ENCODE data around the gene MTNR1A. TPM values are rescaled to one million over a fixed set of nuclear protein-coding genes. Genes with fewer than 3 reads are reported as not detected.
"Not testable (repeated sequence)": the region's sequence is repeated elsewhere in the genome, so short reads cannot be mapped to it uniquely, and the experiment has no call there.

MTNR1A gene
- total RNA-seq, 2 donors from 2014 or later: not detected

DNA sequence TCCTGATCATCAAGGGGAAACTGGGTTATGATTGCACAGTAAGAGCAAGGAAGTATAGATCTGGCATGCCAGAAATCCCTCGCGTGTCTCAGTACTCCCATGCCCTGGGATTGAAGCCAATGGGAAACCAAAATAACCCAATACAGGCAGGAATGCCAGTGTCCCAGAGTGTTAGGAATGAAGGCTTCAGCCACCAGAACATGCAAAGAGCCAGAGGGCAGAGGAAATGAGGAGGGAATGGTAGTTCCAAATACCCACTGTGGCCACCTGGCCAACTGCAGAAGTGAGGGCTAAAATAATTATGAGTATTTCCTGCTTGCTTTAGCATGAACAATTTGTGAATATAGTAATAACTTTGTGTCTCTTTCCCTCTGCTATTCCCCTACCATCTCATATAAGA is 12.2 kb downstream of the MTNR1A start:
- peaks cover 5% of the 10 kb centered on the region for H3K9me3 Mint-ChIP-seq
- H3K36me3 Mint-ChIP-seq (ENCODE audit: low read depth): no peaks in the 10 kb centered on the region
- H3K27me3 Mint-ChIP-seq: no peaks in the 10 kb centered on the region
- H3K27ac Mint-ChIP-seq: no peak overlapping the region
- no peak for ATAC-seq (replicated peaks)
- no peaks in the 10 kb centered on the region for H3K4me1 Mint-ChIP-seq
- H3K4me3 Mint-ChIP-seq: no peak overlapping the region

DNA sequence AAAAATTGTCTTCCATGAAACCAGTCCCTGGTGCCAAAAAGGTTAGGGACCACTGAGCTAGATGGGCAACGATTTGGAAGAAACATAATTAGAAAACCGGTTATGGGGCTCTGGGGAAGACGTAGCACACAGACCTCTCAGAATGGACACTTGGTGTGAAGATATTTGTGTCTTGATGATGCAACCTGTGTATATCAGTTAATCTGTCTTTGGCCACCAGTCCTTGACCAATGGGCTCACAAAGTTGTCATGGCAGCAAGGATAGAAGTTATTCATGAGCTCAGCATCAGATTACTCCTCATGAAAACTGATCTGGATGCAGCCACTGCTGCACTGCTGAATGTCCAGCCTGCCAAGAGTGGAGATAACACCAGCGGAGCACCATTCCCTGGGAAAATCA is 13.6 kb downstream of the MTNR1A start:
- Mint-ChIP-seq H3K4me1 (no peaks in the 10 kb centered on the region), H3K9me3 (peaks cover 5% of the 10 kb centered on the region), H3K36me3 (ENCODE audit: low read depth) (no peaks in the 10 kb centered on the region), H3K27me3 (no peaks in the 10 kb centered on the region), H3K4me3 (no peak overlapping the region), H3K27ac (no peak overlapping the region)
- no peak for ATAC-seq (replicated peaks)

DNA sequence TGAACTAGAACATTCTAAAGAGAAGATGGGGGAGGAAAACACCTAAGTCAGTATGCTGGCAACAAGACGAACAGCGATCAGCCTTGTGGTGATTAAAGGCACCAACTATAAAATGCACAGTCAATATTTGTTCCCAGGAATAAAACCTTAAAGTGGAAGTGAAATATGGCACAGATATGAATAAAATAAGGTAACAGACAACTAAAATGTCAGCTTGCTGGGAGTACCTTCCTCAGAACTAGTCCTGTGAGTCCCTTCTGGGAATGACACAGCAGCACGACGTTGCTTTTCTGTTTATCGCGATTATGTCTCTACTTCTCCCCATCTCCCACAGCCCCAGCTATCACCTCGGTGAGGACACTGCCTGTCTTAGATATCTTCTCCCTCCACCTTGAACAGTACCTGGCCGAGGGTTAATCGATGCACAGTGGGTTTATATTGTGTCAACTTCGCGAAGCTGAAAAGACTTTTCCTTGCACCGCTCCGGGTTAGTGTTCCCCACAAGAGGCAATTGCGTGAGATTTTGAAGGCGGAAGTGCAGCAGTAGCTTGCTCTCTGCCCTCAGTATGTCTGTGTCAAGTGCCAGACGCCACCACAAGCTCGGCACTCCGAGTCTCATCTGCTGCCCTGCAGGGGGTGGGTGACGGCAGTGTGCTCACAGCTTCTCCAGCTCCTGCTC is 17.4 kb downstream of the MTNR1A start:
- H3K27ac Mint-ChIP-seq: no peak overlapping the region
- H3K36me3 Mint-ChIP-seq (ENCODE audit: low read depth): no peaks in the 10 kb centered on the region
- peaks cover 13% of the 10 kb centered on the region for H3K9me3 Mint-ChIP-seq
- no peak overlapping the region for H3K4me3 Mint-ChIP-seq
- no peaks in the 10 kb centered on the region for H3K4me1 Mint-ChIP-seq
- no peak for ATAC-seq (replicated peaks)
- no peaks in the 10 kb centered on the region for H3K27me3 Mint-ChIP-seq

DNA sequence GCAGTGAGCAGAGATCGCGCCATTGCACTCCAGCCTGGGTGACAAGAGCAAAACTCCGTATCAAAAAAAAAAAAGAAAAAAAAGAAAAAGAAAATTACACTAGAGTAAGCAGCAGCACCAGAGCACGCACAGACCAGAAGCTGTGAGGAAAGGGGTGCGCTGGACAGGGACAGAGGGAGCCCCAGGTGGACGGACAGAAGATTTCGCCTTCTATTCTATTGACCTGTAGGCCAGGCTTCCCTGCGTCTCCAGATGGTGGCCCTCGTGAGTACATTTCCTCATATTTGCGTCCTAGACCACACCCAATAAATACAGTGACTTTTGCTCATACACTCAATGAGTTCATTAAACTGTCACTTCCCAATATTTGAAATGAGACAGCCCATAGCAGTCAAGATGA is 19.1 kb downstream of the MTNR1A start:
- ATAC-seq (replicated peaks): no peak
- Mint-ChIP-seq H3K27me3 (no peaks in the 10 kb centered on the region), H3K9me3 (peaks cover 13% of the 10 kb centered on the region), H3K4me3 (no peak overlapping the region), H3K27ac (no peak overlapping the region), H3K4me1 (no peaks in the 10 kb centered on the region), H3K36me3 (ENCODE audit: low read depth) (no peaks in the 10 kb centered on the region)

DNA sequence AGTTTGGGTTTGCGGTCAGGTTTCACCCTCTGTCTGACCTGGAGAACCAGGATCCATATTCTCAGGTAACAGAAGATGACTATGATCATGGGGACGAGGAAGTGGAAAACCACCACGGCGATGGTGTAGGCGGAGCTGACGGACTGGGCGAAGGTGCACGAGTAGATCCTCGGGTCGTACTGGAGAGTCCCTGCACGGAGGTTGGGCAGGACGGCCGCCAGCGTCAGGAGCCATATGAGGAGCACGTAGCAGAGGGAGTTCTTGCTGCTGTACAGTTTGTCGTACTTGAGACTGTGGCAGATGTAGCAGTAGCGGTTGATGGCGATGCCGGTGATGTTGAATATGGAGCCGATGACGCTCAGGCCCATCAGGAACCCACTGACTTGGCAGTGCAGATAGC is 21.3 kb downstream of the MTNR1A start:
- Mint-ChIP-seq H3K27ac (no peak overlapping the region), H3K9me3 (peaks cover 8% of the 10 kb centered on the region), H3K4me1 (no peaks in the 10 kb centered on the region), H3K27me3 (no peaks in the 10 kb centered on the region), H3K4me3 (no peak overlapping the region), H3K36me3 (ENCODE audit: low read depth) (no peaks in the 10 kb centered on the region)
- no peak for ATAC-seq (replicated peaks)

DNA sequence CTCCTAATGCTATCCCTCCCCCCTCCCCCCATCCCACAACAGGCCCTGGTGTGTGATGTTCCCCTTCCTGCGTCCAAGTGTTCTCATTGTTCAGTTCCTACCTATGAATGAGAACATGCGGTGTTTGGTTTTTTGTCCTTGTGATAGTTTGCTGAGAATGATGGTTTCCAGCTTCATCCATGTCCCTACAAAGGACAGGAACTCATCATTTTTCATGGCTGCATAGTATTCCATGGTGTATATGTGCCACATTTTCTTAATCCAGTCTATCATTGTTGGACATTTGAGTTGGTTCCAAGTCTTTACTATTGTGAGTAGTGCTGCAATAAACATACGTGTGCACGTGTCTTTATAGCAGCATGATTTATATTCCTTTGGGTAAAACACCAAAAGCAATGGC is 31.4 kb downstream of the MTNR1A start:
- not testable (repeated sequence) for ATAC-seq (replicated peaks); H3K36me3 Mint-ChIP-seq (ENCODE audit: low read depth); H3K27me3 Mint-ChIP-seq; H3K9me3 Mint-ChIP-seq; H3K4me3 Mint-ChIP-seq; H3K27ac Mint-ChIP-seq; H3K4me1 Mint-ChIP-seq

DNA sequence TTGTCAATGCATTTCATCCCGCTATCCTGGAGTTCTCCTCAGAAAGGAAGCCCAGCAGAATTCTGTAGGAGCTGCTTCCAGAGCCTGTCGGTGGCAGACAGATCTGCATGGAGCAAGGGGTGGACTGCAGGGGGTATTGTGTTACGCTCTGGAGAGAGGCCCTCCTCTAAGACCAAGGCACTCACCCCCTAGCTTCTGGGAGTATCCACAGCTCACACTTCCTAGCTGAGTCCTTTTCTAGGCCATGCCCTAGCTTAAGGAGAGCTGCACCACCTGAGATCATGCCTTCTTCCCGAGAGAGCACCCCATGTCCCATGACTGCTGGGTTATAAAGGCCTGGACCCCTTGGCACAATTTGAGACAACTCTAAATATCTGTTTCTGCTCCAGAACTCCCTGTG is 39.1 kb downstream of the MTNR1A start:
- Mint-ChIP-seq H3K27me3 (no peaks in the 10 kb centered on the region), H3K4me3 (no peak overlapping the region), H3K9me3 (peaks cover 10% of the 10 kb centered on the region), H3K27ac (no peak overlapping the region), H3K4me1 (no peaks in the 10 kb centered on the region), H3K36me3 (ENCODE audit: low read depth) (no peaks in the 10 kb centered on the region)
- ATAC-seq (replicated peaks): no peak

DNA sequence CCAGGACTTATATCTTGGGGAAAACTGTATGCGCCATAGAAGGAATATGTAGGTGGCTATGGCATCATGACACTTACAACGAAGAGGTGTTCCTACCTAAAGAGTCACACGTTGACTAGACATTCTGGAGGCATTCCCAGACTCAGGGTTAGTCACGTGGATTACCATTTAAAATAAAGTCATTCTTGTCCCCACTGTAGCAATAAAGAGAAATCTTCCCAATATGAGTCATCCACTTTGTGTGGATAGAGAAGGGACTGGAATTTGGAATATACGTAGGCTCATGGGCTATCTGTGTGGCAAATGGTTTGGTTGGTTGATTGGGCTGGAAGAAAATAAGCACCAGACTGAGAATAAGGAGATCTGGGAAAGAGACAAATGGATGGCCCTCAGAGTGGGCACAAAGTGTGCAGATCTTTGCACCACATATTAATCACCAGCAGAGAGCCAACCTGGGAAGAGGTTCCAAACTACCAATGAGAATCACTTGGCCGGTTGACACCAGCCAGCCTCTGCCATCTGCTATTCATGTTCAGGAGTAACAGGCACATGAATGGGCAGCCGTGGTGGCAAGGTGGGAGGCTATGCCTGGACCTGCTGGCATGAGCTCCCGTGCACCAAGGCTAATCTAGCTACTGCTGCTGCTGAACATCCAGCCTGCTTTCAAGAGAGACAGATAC is 41.0 kb downstream of the MTNR1A start:
- no peak for ATAC-seq (replicated peaks)
- H3K9me3 Mint-ChIP-seq: peaks cover 7% of the 10 kb centered on the region
- H3K4me1 Mint-ChIP-seq: no peaks in the 10 kb centered on the region
- H3K27ac Mint-ChIP-seq: no peak overlapping the region
- no peaks in the 10 kb centered on the region for H3K27me3 Mint-ChIP-seq
- no peaks in the 10 kb centered on the region for H3K36me3 Mint-ChIP-seq (ENCODE audit: low read depth)
- no peak overlapping the region for H3K4me3 Mint-ChIP-seq

DNA sequence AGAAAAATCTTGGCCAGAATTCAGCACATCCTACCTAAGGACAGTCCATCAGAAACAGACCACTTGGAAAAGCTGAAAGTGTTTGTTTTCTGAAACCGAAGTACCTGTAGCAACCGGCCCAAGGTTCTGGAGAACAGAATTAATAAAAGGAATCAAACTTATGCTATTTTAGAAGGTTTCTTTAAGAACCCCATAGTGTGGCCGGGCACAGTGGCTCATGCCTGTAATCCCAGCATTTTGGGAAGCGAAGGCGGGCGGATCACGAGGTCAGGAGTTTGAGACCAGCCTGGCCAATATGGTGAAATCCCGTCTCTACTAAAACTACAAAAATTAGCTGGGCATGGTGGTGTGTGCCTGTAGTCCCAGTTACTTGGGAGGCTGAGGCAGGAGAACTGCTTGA is 50.6 kb downstream of the MTNR1A start:
- H3K27me3 Mint-ChIP-seq; H3K9me3 Mint-ChIP-seq; ATAC-seq (replicated peaks); H3K4me1 Mint-ChIP-seq; H3K4me3 Mint-ChIP-seq; H3K36me3 Mint-ChIP-seq (ENCODE audit: low read depth); H3K27ac Mint-ChIP-seq: not testable (repeated sequence)

DNA sequence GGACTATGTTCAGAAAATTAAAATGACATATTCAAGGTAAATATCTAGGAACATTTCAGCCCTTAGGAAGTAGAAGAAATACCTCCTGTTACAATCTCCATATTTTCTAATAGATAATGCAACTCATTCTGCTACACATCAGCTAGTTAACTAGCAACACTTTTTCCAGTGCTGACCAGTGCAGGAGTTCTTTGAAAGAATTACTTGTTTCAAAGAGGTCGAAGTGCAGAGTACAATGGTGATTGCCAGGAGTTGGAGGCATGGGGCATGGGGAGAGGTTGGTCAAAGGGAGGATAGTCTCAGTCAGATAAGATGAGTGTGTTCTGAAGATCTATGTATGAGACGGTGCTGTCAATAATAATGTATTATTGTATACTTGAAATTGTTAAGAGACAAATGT is 53.1 kb downstream of the MTNR1A start:
- Mint-ChIP-seq H3K9me3 (peaks cover 4% of the 10 kb centered on the region), H3K4me1 (no peaks in the 10 kb centered on the region), H3K36me3 (ENCODE audit: low read depth) (no peaks in the 10 kb centered on the region), H3K27me3 (peaks cover 4% of the 10 kb centered on the region), H3K4me3 (no peak overlapping the region), H3K27ac (no peak overlapping the region)
- ATAC-seq (replicated peaks): no peak

DNA sequence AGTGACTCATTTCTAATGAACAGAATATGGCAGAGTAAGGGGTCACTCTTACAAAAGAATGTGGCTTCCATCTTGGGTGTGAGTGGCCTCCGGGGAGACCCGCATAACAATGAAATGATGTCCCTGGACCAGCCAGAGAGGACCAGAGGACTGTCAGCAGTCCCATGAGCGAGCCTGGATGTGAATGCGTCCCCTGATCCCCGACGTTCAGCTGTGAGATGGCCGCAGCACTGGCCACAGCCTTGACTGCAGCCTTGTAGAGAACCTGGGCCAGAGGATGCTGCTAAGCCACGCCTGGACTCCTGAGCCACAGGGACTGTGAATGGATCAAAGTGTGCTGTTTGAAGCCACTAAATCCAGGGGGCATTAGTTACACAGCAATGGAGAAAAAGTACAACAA is 53.8 kb downstream of the MTNR1A start:
- ATAC-seq (replicated peaks): no peak
- H3K9me3 Mint-ChIP-seq: peaks cover 4% of the 10 kb centered on the region

DNA sequence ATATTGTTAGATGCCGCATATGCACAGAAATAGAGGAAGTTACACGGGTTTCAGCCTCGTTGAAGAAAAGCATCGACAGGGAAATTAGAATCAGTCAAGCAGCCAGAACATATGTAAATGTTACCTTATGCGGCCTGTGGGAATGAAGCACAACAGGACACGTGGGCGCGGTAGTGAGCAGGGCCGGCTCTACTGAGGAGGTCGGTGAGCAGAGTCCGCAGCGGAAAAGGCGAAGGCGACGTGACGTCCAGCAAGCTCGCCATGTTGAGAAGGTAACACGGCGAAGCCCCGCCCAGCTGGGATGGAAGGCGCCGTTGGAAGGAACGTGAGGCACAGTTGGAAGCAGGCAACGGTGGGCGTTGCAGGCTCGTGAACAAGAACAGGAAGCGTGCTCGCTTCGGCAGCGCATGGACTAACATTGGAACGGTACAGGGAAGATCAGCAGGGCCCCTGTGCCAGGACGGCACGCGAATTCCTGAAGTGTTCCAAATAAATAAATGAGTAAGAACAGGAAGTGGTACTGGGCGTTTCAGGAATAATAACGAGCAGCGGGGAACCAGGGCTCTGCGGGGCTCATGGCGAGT is 54.6 kb downstream of the MTNR1A start:
- Mint-ChIP-seq H3K4me3 (no peak overlapping the region), H3K4me1 (no peaks in the 10 kb centered on the region), H3K36me3 (ENCODE audit: low read depth) (no peaks in the 10 kb centered on the region), H3K27ac (no peak overlapping the region), H3K27me3 (no peaks in the 10 kb centered on the region), H3K9me3 (peaks cover 4% of the 10 kb centered on the region)
- ATAC-seq (replicated peaks): no peak

More for the DNA sequence above, 53.8 kb downstream of the MTNR1A start:
- H3K27ac Mint-ChIP-seq: no peak overlapping the region
- H3K27me3 Mint-ChIP-seq: peaks cover 4% of the 10 kb centered on the region
- H3K4me3 Mint-ChIP-seq: no peak overlapping the region
- H3K36me3 Mint-ChIP-seq (ENCODE audit: low read depth): no peaks in the 10 kb centered on the region
- no peaks in the 10 kb centered on the region for H3K4me1 Mint-ChIP-seq

DNA sequence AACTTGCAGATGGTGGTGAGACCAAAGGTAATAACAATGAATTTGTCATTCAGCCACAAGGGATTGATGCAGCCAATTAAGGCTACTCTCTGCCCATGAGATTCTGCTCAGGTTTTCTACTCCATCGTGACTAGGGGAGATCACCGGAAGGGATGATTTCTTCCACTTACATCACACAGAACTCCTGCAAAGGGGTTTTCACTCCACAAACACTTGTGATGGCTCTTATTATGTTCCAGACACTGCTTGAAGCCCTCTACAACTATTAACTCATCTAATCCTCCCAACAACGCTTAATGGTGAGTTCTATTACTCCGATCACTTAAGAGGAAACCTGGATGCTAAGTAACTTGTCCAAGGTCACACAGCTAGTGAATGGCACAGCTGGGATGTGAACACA is 55.9 kb downstream of the MTNR1A start:
- peaks cover 6% of the 10 kb centered on the region for H3K9me3 Mint-ChIP-seq
- H3K27me3 Mint-ChIP-seq: no peaks in the 10 kb centered on the region
- H3K36me3 Mint-ChIP-seq (ENCODE audit: low read depth): no peaks in the 10 kb centered on the region
- H3K4me3 Mint-ChIP-seq: no peak overlapping the region
- ATAC-seq (replicated peaks): no peak
- H3K27ac Mint-ChIP-seq: no peak overlapping the region
- no peaks in the 10 kb centered on the region for H3K4me1 Mint-ChIP-seq

DNA sequence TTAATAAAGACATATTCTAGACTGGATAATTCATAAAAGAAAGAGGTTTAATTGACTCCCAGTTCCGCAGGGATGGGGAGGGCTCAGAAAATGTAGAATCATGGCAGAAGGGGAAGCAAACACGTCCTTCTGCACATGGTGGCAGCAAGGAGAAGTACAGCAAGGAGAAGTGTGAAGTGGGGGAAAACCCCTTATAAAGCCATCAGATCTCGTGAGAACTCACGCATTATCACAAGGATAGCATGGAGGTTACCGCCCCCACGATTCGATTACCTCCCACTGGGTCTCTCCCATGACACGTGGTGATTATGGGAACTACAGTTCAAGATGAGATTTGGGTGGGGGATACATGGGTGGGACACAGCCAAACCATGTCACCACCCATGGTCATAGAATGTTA is 58.3 kb downstream of the MTNR1A start:
- no peak for ATAC-seq (replicated peaks)
- Mint-ChIP-seq H3K9me3 (peaks cover 20% of the 10 kb centered on the region), H3K4me1 (no peaks in the 10 kb centered on the region), H3K27ac (no peak overlapping the region), H3K27me3 (peaks cover 3% of the 10 kb centered on the region), H3K4me3 (no peak overlapping the region), H3K36me3 (ENCODE audit: low read depth) (no peaks in the 10 kb centered on the region)

DNA sequence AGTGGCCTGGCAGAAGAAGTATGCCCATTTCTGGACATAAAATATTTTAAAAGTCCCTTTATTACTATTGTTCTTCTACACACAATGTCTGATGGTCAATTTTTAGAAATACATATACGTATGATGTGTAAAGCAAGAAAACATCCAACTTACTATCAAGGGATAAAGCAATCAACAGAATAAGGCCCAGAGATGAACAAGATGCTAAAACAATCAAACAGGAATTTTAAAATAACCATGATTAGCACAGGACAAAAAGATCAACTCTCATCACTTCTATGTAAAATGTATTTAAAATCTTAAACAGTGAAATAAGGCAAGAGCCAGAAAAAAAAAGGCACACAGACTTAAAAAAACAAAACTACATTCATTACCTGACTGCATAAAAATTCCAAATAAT is 60.9 kb downstream of the MTNR1A start:
- Mint-ChIP-seq H3K27ac (no peak overlapping the region), H3K4me3 (no peak overlapping the region), H3K9me3 (peaks cover 33% of the 10 kb centered on the region), H3K4me1 (no peaks in the 10 kb centered on the region), H3K36me3 (ENCODE audit: low read depth) (no peaks in the 10 kb centered on the region), H3K27me3 (peaks cover 5% of the 10 kb centered on the region)
- ATAC-seq (replicated peaks): no peak
